SK-N-SH (cell line): ENCODE results near the gene MAD1L1. TPM values are rescaled to one million over a fixed set of nuclear protein-coding genes. Genes with fewer than 3 reads are reported as not detected.

Experiments
- CHD2 ChIP-seq: fragments of 150-350 bp; IDR thresholded peaks from 2 replicates; pipeline ENCODE4 v1.6.1; 2018; ENCODE audit warnings: low read length; ENCODE audit not compliant: partially characterized antibody
- CTCF ChIP-seq: fragments of 200-600 bp; sonication (generic); IDR thresholded peaks from 2 replicates; pipeline ENCODE4 v1.6.1; 2017; ENCODE audit warnings: antibody characterized with exemption, mild to moderate bottlenecking, moderate library complexity
- EP300 ChIP-seq, 2 experiments: IDR thresholded peaks; 2 replicates each; pipeline versions ENCODE4 v1.4.0 to v1.6.1; 2012; ENCODE audit warnings: borderline replicate concordance in 1 of 2, low read depth in 1 of 2, low read length in 1 of 2
- FOXJ3 ChIP-seq: sonication (generic); formaldehyde crosslinking; IDR thresholded peaks from 2 replicates; pipeline ENCODE4 v1.5.1; 2020; ENCODE audit warnings: mild to moderate bottlenecking, missing genetic modification reagents
- FOXM1 ChIP-seq: IDR thresholded peaks from 2 replicates; pipeline ENCODE4 v1.4.0; 2012; ENCODE audit warnings: low read depth, mild to moderate bottlenecking
- MXI1 ChIP-seq: IDR thresholded peaks from 2 replicates; pipeline ENCODE4 v1.6.1; 2012; ENCODE audit warnings: mild to moderate bottlenecking, low read depth, low read length, improper control_type of control experiment
- NRF1 ChIP-seq: IDR thresholded peaks from 2 replicates; pipeline ENCODE4 v1.6.1; 2012; ENCODE audit warnings: low read depth, mild to moderate bottlenecking, low read length
- PBX3 ChIP-seq: IDR thresholded peaks from 2 replicates; pipeline ENCODE4; 2012
- RAD21 ChIP-seq: IDR thresholded peaks from 2 replicates; pipeline ENCODE4 v1.6.1; 2012; ENCODE audit warnings: mild to moderate bottlenecking, low read length
- REST ChIP-seq: IDR thresholded peaks from 2 replicates; pipeline ENCODE4 v1.6.1; 2012; ENCODE audit warnings: mild to moderate bottlenecking, low read depth, low read length, moderate library complexity
- RXRA ChIP-seq: IDR thresholded peaks from 2 replicates; pipeline ENCODE4 v1.4.0; 2012; ENCODE audit warnings: low read depth, mild to moderate bottlenecking, borderline replicate concordance
- TAF1 ChIP-seq: IDR thresholded peaks from 2 replicates; pipeline ENCODE4 v1.6.1; 2012; ENCODE audit warnings: low read depth, mild to moderate bottlenecking, low read length, moderate library complexity, borderline replicate concordance
- TCF12 ChIP-seq: IDR thresholded peaks from 2 replicates; pipeline ENCODE4 v1.4.0; 2012
- TEAD4 ChIP-seq: IDR thresholded peaks from 2 replicates; pipeline ENCODE4 v1.4.0; 2012; ENCODE audit warnings: mild to moderate bottlenecking, borderline replicate concordance; ENCODE audit not compliant: insufficient read depth
- USF1 ChIP-seq: IDR thresholded peaks from 2 replicates; pipeline ENCODE4 v1.4.0; 2012; ENCODE audit warnings: low read depth, borderline replicate concordance
- USF2 ChIP-seq: fragments of 150-350 bp; IDR thresholded peaks from 2 replicates; pipeline ENCODE4 v1.6.1; 2017; ENCODE audit warnings: antibody characterized with exemption, low read length, low read depth, borderline replicate concordance
- ZBTB33 ChIP-seq: IDR thresholded peaks from 2 replicates; pipeline ENCODE4 v1.4.0; 2012; ENCODE audit warnings: low read depth, borderline replicate concordance
- polyA plus RNA-seq, 3 experiments: library from polyadenylated mRNA; depleted of rRNA; stranded (reverse); fragments of >200 nt; gene quantifications; 2 replicates each; pipeline ENCODE4 v1.2.3, GENCODE V29; 2012

Gene MAD1L1
- polyA plus RNA-seq, 1 of the 3 experiments (the other 2 are of a cell fraction) = 46.2 TPM

GRCh38 chr7:2175514-2175913 is 57.2 kb downstream of the MAD1L1 start (continued):
- TF ChIP-seq TAF1 (peak; percentile 9; the same call in 1 of the 2 replicates), ZBTB33 (peak; percentile 36; the same call in 1 of the 2 replicates), RXRA (no peak; the same call in 1 of the 2 replicates), REST (peak; percentile 54; the same call in 1 of the 2 replicates), USF2 (no peak), MXI1 (peak; percentile 80), PBX3 (peak; percentile 57; the same call in 1 of the 2 replicates), TEAD4 (peak; percentile 85; the same call in 1 of the 2 replicates), NRF1 (no peak), TCF12 (peak; percentile 97), EP300 (IDR thresholded peaks at IDR 0.05; ENCODE audit: borderline replicate concordance in 1 of 2, low read depth in 1 of 2, low read length in 1 of 2) (peak; percentile 64 to 80; a peak in 3 of 4 replicates), FOXJ3 (CRISPR knock-in tag) (no peak), CTCF (no peak), RAD21 (0 out of 2 replicates have a peak, but pooled peaks have one; percentile 9), USF1 (no peak), FOXM1 (no peak), CHD2 (no peak)
